ENCODE results near the gene RASAL2.

DNA sequence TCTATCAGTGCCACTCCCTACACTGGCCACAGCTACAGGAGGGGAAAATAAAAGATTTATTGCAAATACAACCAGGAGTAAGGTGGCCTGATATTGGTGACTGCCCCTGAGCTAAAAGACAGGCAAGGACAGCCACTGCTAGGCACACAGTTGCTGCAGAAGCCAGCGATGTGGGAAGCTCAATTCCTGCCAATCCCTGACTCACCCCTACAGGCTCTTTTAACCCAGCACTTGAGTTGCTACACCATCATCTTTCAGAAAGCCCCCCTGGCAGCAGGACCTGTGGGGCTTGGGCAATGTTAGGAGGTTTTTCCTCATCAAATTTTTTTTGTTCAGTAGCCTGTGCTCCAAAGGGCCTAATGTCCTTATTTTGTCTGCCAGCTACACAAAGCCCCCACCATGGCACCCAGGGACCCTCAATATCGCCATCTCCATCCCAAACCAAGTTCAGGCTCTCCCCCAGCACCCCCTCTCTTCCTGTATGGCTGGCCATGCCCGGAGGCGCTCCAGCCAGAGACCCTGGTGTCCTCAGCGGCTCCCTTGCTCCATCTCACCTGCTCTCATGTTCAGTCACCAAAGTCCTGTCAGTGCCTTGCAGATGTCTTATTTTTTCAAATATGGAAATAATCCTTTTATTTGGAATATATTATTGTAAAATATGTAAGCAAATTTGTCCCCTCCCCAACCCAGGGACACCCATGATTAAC is 389.5 kb downstream of the RASAL2 start:
- no peak for TF ChIP-seq CTCF (CRISPR knock-in tag; IDR thresholded peaks at IDR 0.05)
- no peak for TF ChIP-seq TCF7 (IDR thresholded peaks at IDR 0.05; ENCODE audit: low read depth)
- no peak for TF ChIP-seq TBL1XR1 (IDR thresholded peaks at IDR 0.05; ENCODE audit: borderline replicate concordance, low read length, partially characterized antibody)
- no peak for TF ChIP-seq ZBTB2 (CRISPR knock-in tag; IDR thresholded peaks at IDR 0.05; ENCODE audit: low read depth)
- no peak for TF ChIP-seq ZNF24 (IDR thresholded peaks at IDR 0.05)
- no peak for TF ChIP-seq SOX6 (IDR thresholded peaks at IDR 0.05)
- TF ChIP-seq SOX6 (CRISPR knock-in tag; IDR thresholded peaks at IDR 0.05) = no peak
- no peak for TF ChIP-seq ZNF773 (CRISPR knock-in tag; IDR thresholded peaks at IDR 0.05; ENCODE audit: borderline replicate concordance)
- TF ChIP-seq ZNF34 (CRISPR knock-in tag; IDR thresholded peaks at IDR 0.05; ENCODE audit: borderline replicate concordance) = no peak
- TF ChIP-seq ATF1 (CRISPR knock-in tag; IDR thresholded peaks at IDR 0.05) = no peak
- TF ChIP-seq MLXIP (CRISPR knock-in tag; IDR thresholded peaks at IDR 0.05; ENCODE audit: borderline replicate concordance) = no peak
- no peak for TF ChIP-seq ZSCAN20 (CRISPR knock-in tag; IDR thresholded peaks at IDR 0.05; ENCODE audit: borderline replicate concordance)

Measured in HepG2 (cell line).